Hepatocyte (in vitro differentiated cells): Measurements from ENCODE around the gene GRID1.

ENCODE experiments used
- CTCF ChIP-seq: fragments of 200-600 bp; sonication (generic); IDR thresholded peaks from 2 replicates; pipeline ENCODE4 v1.5.1; 2016; ENCODE audit warnings: antibody characterized with exemption, mild to moderate bottlenecking; ENCODE audit not compliant: poor library complexity
- EZH2 ChIP-seq: fragments of 200-600 bp; sonication (generic); IDR thresholded peaks from 2 replicates; pipeline ENCODE4 v1.6.1; 2016; ENCODE audit warnings: antibody characterized with exemption, mild to moderate bottlenecking, borderline replicate concordance
- EZH2phosphoT487 ChIP-seq: fragments of 200-600 bp; sonication (generic); IDR thresholded peaks from one replicate; pipeline ENCODE4 v1.6.1; 2018; ENCODE audit warnings: antibody characterized with exemption, mild to moderate bottlenecking, low read depth, moderate library complexity; ENCODE audit not compliant: unreplicated experiment, severe bottlenecking

GRCh38 chr10:85851934-85852333 lies 514.7 kb downstream of the GRID1 start:
- TF ChIP-seq CTCF (no peak), EZH2 (no peak), EZH2phosphoT487 (no peak)
